GM21737 (cell line): ENCODE results near the gene PTPRJ.

Source experiments
- ATAC-seq: cut with Tn5 transposase; IDR thresholded peaks from one replicate; pipeline ENCODE4 v1.9.1; 2021; ENCODE audit warnings: mild to moderate bottlenecking, moderate library complexity; ENCODE audit not compliant: unreplicated experiment

PTPRJ gene

DNA sequence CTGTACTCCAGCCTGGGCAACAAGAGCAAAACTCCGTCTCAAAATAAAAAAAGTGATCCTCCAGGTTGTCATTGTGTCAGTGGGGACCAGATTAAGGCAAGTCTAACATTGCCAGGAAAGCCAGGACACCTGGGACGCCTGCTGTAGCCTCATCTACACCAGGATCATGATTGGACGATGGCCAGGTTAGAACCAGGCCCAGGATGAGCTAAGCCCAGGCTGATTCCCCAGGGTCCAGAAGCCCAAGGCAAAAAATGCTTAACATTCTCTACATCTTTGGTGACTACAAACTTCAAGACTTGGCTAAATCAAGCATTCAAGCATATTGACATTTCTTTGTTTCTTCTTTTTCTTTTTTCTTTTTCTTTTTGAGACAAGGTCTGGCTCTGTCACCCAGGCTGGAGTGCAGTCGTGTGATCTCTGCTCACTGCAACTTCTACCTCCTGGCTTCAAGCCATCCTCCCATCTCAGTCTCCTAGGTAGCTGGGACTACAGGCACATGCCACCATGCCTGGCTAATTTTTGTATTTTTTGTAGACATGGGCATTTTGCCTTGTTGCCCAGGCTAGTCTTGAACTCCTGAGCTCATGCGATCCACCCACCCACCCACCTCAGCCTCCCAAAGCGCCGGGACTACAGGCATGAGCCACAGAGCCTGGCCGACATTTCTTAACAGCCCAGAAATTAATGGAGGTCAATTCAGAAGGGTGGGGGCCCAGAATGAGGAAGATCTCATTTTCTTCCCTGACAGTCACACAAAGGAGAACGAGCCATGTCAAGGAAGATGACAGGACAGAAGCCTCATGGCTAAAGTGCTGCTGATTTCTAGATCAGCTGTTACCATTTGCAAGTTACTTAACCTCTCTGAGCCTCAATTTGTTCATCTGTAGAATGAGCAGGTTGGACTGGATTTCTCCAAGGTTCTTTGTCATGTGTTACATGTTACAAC is 12.5 kb upstream of the PTPRJ start:
- no peak for ATAC-seq

DNA sequence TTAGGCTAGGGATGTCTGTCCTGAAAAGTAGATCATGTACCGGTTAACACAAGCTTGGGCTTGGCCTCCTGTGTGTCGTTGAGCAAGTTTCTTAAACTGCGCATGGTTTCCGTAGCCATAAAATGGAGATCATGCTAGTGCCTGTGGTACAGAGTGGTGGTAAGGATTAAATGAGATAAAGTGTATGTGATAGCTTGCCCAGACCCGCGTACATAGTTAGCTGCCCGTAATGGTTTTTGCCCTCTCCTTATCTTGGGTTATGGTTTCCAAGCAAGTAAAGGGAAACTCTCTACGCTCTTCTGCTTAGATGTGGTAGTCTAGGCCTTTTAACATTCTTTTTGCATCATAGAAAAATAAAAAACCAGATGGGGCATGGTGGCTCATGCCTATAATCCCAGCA is 11.0 kb upstream of the PTPRJ start:
- ATAC-seq: no peak

DNA sequence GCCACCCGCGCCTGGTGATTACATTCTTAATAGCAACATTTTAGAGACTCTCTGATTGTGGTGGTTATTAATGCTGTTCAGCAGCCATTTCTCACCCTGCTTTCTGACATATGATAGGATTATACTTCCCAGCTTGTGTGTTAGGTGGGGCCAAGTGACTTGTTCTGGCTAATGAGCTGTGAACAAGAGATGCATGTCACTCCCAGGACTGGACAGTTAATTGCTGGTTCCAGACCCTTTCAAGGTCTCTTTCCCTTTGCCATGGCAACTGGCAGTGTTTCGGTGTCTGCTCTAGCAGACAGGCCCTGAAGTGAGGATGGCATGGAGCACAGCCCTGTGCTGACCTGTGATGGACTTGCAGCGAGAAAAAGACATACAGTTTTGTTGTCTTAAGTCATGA is 8.9 kb upstream of the PTPRJ start:
- no peak for ATAC-seq

DNA sequence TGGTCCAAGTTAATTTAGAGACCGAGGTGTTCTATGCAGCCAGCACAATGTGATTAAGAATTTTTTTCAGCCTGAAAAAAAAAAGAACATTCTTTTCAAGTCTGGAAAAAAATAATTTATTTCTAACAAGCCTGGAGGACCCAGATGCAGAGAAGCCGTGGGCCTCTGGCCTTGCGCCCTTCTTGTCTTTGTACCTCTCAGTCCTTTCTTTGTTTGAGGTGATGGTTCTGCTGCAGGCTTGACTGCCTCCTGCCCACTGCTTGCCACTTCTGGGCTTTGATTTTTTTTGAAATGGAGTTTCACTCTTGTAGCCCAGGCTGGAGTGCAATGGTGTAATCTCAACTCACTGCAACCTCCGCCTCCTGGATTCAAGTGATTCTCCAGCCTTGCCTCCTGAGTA is 7.2 kb upstream of the PTPRJ start:
- no peak for ATAC-seq

DNA sequence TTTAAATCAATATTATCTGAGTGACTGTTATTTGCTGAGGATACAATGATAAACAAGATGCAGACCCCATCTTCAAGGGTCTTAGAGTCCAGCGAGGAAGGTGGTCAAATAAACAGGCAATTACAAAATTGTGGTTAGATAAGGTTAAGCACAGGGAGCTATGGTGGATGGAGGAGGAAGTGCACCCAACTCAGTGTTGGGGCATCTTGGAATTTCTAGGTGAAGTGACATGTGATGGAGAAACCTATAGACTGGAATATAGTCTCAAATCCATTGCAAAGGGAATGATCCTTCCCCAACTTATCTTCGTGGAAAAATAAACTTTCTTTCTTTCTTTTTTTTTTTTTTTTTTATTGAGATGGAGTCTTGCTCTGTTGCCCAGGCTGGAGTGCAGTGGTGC is 3.4 kb upstream of the PTPRJ start:
- no peak for ATAC-seq

DNA sequence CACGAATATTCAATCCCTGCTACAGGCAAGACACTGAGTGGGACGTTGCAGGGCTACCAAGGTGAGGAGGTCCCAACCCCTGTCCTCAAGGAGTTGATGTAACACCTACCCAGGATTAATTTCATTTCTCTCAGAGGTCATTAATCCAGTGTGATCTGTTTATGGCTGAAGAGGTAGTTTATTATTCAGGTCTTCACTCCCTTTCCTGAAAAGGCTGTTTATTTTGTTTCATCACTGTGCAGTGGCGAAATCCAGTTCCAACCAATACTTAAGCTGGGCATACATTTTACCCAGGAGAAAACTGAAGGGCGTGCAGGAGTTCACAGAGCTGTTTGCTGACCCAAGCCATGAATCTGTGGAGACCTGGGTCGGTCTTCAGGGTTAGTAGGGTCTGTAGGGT is 2.7 kb upstream of the PTPRJ start:
- ATAC-seq: no peak

DNA sequence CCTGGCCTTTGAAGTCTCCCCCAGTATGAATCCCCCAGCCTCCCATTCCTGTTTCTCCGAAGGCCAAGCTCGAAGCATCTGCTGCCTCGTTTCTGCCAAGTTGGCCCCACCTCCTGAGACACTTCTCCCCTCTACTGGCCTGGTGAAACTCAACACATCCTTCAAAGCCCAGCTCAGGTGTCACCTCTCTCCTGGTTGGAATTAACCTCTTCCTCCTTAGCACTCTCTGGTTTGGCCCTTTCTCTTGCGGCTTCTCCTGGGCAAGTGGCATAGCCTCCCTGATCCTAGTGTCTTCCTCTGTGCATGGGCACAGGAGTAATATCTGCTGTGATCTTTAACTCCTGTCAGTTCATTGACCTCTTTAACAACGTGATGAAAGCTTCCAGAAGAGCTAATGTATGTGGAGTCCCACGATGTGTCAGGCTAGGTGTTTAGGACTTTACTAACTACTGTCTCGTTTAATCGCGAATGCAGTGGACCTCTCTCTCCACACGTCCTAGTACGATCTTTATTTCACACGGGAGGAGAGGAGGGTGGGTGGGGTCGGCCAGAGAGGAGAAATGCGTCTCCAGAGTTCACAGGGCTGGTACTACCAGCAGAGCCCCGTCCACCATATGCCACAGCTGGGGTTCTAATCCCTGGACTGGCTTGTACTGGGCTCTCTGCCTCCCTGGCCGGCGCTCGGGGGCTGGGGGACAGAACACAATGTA is 826 bp upstream of the PTPRJ start:
- ATAC-seq: no peak

DNA sequence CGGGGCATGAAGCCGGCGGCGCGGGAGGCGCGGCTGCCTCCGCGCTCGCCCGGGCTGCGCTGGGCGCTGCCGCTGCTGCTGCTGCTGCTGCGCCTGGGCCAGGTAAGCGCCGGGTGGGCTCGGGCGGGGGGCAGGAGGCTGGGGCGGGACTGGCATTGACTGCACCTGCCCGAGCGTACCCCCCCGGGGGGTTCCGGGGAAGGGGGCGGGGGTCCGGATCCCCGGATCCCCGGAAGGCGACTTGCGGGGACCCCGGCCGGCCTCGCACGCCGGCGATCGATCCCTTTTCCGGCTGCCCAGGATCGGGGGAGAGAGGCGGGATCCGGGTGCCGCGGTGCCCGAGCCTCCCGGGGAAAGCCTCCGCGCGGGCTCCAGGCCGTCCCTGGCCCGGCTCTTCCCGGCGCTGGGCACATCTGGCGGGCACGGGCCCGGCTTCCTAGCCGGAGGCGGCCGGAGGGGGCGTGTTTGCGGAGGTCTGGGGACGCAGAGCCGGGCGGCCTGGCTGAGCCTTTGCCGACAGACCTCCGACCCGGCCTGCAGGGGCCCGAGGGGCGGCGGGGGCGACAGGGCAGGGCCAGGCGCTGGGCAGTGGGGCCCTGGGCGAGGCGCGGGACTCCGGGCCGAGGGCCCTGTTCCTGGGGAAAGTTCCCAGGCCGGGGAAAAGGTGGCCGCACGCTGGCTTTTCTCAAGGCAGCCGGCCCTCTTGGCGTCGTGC is 705 bp downstream of the PTPRJ start:
- ATAC-seq: no peak

DNA sequence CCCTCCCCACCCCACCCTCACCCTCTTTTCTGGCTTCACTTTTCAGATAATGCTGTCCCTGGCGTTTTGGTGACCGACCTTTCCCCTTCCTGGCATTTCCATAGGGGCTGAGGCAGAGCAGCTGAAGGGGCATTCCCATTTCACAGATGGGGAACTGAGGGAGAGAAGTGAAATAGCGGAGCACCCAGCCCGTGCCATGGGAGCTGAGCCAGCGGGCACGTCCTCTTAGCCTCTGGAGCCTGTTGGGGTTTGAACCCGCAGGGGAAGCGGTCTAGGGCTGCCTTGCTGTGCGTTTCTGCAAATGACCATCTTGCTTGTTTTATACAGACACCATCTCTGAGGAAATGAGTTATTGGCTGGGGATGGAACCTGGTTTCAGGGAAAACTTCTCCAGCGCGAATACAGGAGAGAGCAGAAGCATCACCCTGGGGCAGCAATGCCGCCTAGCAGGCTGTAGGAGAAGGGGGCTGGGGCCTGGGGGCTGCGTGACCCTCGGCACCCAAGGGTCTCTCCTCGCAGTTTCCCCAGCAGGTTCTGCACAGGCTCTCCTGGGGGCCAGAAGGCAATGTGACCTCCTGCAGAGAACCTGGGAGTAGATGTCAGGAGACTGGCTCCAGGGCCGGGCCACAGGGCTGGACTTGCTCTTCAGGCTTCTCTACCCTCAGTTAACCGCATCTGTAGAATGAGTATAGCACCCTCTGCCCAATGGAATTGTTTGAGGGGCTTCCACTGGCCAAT is 1.5 kb downstream of the PTPRJ start:
- no peak for ATAC-seq

DNA sequence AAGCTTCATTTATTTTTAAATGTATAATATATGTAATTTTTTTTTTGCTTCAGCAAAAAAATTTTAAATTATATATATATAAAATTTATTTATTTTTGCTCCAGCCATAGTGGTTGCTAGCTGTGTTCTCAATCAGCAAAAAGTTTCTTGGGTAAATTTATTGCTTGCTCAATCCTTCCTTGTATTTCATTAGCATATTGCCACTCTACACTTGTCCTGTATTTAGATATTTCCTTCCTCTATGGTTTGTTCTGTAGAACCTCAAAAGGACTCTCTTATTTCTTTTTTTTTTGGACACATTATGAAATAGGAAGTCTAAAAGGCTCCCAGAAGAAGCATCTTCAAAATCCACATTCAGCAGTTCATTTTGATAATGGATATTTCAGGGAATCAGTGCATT is 2.3 kb downstream of the PTPRJ start:
- no peak for ATAC-seq

DNA sequence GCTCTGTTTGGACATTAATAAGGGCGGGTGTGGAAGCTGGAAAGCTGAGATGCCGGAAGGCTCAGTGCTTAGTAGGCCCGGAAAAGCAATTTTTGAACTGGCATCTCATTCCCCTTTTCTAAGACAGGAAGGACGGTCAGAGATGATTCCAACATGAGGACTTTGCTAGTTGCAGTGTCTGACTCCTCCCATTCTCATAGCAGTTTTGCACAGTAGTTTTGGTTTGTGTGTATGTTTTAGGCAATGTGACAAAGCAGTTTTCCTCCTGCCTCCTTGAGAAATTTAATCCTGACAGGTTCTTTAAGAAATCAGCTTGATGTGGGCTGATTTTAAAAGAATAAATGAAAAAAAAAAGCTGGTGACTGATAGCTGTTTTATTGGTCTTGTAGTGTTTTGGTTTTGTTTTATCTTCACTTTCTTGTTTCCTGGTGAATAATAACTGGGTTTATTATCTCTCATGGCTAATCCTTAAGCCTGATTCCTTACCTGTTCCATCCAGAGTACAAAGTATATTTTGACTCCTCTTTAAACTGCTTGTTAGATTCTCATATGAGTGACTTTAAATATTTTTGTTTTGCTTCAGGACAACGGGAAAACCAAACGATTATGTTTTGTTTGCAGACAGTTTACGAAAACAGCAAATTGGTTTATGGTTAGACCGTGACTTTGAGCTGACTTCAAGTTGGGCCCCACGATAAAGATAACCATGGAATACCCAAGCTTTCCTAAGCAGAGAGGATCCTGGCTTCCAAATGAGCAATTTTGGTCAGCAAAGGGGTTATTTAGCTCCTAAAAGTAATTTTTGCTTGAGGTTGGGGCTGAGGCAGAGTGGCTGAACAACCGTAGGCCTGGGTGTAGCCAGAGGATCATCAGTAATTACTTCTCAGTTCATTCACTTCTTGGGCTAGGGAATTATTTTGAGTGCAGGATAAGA is 3.4 kb downstream of the PTPRJ start:
- ATAC-seq: no peak

DNA sequence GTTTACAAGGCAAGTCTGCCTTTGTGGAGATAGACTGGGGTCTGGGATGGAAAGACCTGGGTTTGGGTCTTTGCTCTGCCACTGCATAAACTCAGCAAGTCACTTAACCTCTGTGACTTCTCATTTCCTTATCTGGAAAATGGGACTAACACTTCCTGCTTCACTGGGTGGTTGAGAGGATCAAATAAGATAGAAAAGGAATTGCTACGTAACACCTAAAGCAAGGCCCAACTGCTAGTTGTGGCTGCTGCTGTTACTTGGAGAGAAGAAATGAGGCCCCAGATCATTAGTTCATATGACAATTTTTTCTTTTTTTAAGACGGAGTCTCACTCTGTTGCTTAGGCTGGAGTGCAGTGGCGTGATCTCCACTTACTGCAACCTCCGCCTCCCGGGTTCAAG is 5.9 kb downstream of the PTPRJ start:
- ATAC-seq: no peak

DNA sequence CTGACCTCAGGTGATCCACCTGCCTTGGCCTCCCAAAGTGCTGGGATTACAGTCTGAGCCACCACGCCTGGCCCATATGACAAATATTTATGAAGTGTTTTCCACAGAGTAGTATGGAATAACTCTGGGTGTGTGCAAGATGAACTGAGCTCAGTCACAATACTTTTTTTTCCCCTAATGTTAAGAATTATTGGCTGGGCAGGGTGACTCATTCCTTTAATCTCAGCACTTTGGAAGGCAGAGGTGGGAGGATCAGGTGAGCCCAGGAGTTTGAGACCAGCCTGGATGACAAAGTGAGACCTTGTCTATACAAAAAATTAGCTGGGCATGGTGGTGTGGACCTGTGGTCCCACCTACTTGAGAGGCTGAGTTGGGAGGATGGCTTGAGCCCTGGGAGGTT is 6.4 kb downstream of the PTPRJ start:
- no peak for ATAC-seq

DNA sequence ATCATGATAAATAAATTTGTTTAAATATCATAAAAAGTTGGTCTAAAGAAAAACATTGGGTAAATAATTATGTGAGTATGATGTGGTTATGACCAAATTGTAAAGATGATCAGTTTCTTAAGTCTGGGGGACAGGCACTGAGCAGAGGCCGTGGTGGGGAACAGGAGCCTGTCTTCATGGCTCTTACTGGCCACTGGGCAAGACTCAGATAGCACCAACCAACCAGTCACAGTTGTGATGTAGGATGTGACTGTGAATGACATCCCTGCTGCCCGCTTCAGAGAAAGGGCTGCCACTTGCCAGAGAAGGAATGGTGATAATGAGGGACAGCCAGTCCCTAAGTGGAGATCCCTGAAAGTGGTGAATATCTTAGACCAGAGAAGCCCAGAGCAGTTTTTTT is 7.0 kb downstream of the PTPRJ start:
- ATAC-seq: no peak

DNA sequence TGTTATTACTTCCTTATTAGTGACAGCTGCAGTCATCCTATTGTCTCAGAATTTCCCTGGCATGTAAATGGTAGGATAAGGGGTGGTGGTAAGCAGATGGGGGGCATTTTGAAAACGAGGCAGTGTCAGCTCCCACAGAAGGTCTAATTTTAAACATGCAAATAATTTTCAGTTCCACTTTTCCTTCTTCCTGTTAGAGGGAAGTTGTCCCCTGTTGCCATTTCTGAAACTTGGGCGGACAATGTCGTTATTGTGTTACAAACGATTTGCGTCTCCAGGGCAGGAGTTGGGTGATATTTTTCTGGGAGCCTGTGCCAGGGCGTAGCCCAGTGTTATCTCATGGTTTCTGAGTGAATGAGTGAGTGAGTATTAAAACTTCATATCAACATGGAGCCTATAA is 7.4 kb downstream of the PTPRJ start:
- no peak for ATAC-seq

DNA sequence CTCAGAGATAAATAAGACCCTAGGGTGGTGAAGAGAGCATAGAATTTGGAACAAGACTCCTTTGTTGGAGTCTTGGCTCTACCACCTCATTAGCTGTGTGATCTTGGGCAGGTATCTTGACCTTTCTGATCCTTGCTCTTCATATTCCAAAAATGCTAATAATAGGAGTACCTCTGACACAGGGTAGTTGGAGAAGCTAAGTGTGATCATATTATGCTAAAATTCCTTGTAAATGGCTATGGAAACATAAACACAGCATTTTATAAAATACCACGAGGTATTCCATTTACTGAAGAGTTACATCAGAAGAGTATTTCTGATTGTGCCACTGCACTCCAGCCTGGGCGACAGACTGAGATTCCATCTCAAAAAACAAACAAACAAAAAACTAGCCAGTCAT is 9.4 kb downstream of the PTPRJ start:
- no peak for ATAC-seq

DNA sequence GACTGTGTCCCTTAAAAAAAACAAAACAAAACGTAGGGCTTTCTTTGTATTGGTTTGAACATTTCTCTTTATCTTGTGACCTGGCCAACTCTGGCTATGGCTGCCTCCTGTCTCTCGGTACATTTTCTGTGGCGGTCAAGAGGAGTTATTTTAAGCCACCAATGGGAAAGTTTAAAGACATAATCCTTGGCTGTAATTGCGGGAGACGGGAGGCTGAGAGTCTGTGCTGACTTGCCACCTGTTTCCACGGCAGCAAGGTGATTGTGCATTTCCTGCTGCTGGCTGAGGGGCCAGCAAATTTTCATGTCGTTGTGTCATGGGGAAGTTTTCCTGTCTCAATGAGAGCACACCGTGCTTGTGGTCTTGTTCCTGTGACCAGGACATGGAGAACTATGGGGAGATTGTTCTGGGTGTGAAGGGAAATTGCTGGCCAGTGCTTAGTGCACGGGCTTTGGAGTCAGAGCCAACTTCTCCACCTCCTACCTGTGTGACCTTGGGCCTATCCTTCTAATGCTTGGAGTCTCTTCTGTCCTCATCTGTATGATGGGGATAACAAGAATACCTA is 11.0 kb downstream of the PTPRJ start:
- ATAC-seq: no peak

DNA sequence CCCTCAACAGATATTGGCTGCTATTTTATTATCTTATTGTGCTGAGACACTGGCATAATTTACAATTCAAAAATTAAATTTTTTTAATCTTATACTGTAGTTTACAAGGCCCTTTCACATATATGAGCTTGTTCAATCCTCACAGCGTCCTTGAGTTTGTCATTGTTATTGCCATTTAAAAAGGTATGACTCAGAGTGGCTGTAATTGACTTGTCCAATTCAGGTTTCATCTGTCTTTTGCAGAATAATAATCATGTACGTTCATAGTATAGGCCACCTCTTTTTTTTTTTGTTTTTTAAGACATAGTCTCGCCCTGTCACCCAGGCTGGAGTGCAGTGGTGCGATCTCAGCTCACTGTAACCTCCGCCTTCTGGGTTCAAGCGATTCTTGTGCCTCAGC is 11.5 kb downstream of the PTPRJ start:
- ATAC-seq: no peak

DNA sequence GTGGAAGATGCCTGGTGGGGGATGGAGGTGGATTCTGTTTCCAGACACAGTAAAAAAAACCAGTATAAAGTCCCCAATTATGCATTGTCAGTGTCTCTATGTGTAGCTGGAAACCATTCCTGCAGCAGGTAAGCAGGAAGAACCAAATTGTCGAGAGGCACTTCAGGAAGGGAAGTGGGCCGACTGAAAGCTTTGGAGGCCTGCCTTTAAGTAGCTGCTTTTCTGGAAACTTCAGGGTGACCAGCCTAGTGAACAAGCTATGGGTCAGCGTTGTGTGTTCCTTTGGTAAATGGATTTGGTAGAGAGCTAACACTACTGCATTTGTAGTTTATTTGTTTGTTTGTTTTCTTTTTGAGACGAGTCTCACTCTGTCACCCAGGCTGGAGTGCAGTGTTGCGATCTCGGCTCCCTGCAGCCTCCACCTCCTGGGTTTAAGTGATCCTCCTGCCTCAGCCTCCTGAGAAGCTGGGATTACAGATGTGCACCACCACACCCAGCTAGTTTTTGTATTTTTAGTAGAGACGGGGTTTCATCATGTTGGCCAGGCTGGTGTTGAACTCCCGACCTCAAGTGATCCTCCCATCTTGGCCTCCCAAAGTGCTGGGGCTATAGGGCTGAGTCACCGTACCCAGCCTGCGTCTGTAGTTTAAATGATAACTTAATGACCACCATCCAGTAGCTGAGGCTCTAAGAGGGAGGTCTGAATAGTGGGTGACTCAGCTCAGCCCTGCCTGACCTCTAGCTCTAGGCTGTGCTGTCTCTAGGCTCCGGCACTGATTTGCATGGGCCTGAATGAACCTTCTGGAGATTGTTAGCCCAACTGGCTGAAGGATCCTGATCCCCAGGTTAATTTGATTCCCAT is 12.8 kb downstream of the PTPRJ start:
- ATAC-seq: no peak
